Amniotic stem cell (primary cell): Measurements from ENCODE around the gene CNGA3.
"Not testable (repeated sequence)": the region's sequence is repeated elsewhere in the genome, so short reads cannot be mapped to it uniquely, and the experiment has no call there.

ENCODE experiments used
- DNase-seq: peaks from one replicate; lab custom pipeline; 2025; lab: John Stamatoyannopoulos, UW

The CNGA3 gene

DNA sequence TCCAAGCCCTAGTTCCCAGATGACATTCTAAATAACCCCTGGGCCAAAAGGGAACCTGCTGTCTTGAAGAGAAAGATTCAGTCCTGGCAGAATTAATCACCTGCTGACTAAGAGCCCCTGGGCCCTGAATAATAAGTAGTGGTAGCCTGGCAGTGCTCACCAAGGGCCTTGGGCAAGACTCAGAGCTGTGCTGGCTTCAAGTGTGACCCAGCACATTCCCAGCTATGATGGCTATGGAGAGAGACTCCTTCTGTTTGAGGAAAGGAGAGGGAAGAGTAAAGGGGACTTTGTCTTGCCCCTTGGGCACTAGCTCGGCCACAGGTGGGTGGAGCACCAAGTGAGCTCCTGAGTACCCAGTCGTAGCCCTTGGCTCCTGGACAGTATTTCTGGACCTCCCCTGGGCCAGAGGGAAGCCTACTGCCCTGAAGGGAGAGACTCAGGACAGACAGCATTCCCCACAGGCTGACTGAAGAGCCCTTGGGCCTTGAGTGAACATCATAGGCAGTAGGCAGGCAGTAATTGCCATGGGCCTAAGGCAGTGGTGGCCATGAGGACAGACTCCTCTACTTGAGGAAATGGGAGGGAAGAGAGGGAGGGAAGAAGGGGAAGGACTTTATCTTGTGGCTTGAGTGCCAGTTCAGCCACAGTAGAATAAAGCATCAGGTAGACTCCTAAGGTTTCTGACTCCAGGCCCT is 58.4 kb downstream of the CNGA3 start:
- DNase-seq = no peak

- no peak for DNase-seq
Measured at GRCh38 chr2:98405301-98405700, 59.0 kb downstream of the CNGA3 start.

DNA sequence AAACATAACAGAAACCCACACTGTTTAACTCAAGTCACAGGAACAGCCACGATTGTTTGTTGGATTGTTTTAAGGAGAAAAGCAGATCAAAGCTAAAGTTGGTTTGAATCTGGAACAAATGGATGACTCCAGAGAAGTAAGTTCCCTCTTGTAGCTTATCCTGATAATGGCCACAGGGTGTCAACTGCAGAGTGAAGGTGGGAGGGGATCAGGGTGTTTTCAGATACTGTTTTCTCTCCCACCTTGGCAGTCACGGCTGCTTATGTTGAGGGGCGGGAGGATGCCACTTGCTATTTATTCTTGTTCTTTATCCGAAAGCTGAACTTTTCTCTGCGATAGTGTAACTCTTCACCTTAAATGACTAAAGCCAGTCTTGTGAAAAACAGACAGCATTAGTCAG is 61.9 kb downstream of the CNGA3 start:
- DNase-seq = no peak

DNA sequence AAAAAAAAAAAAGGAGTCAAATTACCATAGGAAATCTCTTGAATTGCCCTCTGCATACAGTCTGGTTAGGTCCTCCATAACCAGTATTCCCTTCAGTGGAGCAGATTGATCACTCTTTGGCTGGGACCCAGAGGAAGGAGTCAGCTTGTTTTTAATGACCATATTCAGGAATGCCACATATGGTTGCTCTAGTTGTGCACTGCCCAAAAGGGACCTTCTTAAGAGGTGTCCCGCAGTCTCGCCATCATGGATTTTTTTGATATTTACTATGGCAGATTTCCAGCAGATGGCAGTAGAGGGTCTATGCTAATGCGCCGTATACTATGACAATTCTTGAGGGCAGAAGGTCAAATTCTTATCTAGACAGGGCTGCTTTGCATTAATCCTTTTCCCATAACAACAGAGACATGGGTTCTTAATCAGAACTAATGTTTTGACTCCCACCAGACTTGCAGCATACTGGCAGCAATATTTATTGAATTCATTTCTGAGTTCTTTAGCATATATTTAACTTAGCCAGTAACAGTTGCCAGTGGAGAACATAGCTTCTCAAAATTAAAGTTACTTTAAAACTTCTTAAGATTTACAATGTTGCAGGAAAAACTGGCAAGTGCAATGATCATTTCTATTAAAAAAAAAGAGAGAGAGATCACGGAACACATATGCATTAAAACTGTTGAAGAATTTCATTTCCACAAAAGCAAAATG is 66.6 kb downstream of the CNGA3 start:
- DNase-seq = peak; percentile 28

DNA sequence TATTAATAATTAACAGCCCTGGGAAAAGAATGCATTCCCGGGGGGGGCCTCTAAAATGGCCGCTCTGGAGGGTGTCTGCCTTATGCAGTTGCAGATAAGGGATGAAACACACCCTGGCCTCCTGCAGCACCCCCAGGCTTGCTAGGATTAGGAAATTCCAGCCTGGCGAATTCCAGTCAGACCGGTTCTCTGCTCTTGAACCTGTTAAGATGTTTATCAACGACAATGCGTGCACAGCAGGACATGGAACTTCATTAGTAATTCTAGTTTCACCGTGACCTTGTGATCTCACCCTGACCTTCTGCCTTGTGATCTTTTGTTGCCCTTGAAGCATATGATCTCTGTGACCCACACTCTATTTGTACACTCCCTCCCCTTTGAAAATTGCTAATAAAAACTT is 68.0 kb downstream of the CNGA3 start:
- DNase-seq = not testable (repeated sequence)

- not testable (repeated sequence) for DNase-seq
Measured at GRCh38 chr2:98415719-98416248, 69.5 kb downstream of the CNGA3 start.

DNA sequence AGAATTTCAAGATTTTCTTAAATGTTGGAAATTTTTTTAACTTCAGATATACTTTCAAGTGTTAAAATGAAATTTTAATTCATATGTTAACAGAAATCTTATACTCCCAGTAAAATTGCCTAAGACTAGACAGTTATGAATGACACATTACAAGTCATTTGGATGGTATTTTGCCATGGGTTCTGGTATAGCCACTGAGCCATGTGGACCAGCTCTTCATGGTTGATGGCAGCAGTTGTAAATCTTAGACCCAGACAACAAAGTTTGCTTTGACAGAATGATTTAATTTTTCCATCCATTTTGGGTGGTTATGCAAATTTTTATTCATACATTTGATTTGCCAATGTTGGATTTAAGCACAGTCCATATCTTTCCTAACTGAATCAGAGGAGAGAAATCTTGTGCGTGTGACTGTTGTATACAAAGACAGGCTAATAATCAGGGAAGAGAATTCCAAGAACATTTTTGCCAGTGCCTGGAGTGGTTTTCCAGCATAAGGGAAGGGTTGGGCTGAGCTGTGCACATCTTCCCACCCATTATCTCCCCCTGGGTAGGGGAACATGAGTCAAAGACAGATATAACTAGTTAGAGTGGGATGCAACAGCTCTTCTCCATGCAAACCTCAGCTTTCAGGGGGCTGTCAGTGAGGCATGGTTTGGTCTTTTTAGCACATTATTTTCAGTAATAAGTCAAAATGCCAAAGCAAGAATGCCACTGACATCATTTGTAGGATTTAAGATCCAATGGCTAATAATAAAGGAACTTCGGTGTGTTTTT is 70.3 kb downstream of the CNGA3 start:
- DNase-seq = no peak

DNA sequence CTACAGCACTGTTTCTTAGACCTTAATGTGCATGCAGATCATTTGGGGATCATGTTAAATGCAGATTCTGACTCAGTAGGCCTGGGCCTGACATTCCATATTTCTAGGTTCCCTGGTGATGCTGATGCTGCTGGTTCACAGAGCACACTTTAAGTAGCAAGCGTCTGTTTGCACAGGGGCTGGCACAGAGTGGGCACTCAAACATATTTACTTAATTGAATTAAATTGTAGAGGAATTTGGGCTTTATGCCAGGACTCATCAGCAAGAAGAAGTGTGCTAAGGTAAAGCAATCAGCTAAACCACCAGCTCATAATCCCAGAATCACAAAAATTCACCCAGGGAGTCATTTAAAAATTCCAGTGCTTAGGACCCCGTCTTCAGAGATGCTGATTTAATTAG is 73.3 kb downstream of the CNGA3 start:
- DNase-seq = no peak

DNA sequence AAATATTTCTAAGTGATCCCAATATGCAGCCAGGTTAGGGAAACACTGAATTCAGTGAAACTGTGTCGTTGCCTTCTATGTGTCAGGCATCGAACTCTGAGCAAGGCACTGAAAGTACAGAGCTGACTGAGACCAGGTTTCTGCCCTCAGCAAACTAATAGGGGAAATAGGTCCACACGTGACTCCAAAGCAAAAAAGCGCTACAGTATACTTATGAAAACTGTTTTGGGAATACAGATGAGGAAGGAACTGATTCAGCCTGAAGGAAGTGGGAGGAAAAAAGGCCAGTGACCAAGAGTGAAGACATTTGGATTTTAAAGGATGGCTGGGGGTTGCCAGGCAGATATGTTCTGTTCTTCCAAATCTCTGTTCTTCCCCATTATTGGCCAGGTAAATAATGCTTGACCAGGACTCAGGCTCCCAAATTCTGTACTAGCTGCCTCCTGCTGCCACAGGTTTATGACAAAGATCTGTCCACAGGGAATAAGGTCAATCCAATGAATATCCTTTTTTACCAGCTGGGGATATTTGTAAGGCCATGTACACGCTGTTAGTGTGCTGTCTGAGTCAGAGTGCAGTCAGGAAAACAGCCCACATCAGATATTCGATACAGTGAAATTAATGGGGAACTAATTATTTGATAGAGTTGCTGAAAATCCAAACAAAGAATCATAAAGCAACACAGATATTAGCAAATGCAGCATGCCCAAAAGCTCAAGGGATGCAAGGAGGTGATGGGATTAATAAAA is 73.9 kb downstream of the CNGA3 start:
- DNase-seq = no peak

GRCh38 chr2:98422449-98422848 is 76.2 kb downstream of the CNGA3 start:
- no peak for DNase-seq

DNA sequence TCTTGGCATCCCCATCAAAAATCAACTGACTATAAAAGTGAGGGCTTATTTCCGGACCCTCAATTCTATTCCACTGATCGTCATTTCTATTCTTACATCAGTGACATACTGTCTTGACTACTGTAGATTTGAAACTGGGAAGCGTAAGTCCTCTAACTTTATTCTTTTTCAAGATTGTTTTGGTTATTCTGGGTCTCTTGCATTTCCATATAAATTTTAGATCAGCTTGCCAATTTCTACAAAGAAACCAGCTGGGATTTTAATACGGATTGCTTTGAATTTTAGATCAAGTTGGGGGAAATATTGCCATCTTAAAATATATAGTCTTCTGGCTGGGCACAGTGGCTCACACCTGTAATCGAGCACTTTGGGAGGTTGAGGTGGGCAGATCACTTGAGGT is 80.5 kb downstream of the CNGA3 start:
- no peak for DNase-seq

DNA sequence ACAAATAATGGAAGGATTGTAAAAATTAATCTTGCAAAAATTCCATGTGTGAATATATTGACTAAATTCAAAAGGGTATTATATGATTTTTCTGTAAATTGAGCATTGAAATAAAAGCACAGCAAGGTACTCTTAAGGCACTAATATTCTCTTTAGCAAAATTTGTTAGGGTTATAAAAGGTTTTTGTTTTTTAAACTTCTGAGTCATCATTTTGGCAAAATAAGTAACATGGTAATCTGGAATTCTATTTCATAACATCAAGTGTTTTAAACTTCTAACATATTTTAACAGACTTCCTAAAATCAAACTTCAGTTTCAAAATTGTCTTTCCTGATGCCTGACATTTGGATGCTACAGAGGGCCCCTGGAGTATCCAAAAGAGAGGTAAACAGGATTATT is 85.9 kb downstream of the CNGA3 start:
- DNase-seq = no peak

DNA sequence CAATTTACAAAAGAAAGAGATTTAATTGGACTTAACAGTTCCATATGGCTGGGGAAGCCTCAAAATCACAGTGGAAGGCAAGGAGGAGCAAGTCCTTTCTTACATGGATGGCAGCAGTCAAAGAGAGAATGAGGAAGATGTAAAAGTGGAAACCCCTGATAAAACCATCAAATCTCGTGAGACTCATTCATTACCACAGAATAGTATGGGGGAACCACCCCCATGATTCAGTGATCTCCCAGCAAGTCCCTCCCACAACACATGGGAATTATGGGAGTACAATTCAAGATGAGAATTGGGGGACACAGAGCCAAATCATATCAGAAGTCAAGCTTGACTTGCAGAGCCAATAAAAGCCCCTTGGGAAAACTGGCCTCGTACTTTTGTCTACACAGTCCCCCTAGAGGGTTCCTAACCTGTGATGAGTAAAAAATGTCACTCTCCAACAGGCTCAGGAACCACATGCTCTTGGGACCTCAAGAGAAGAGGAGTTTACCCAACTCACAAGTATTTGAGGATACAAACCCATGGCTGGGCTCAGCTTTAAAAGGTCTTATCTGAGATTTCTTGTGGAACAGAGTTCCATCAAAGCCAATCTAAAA is 87.2 kb downstream of the CNGA3 start:
- no peak for DNase-seq

- DNase-seq = no peak
Measured at GRCh38 chr2:98434492-98434891, 88.2 kb downstream of the CNGA3 start.

- DNase-seq = not testable (repeated sequence)
Measured at GRCh38 chr2:98435670-98436069, 89.4 kb downstream of the CNGA3 start.

- DNase-seq = no peak
Measured at GRCh38 chr2:98436734-98437133, 90.5 kb downstream of the CNGA3 start.

DNA sequence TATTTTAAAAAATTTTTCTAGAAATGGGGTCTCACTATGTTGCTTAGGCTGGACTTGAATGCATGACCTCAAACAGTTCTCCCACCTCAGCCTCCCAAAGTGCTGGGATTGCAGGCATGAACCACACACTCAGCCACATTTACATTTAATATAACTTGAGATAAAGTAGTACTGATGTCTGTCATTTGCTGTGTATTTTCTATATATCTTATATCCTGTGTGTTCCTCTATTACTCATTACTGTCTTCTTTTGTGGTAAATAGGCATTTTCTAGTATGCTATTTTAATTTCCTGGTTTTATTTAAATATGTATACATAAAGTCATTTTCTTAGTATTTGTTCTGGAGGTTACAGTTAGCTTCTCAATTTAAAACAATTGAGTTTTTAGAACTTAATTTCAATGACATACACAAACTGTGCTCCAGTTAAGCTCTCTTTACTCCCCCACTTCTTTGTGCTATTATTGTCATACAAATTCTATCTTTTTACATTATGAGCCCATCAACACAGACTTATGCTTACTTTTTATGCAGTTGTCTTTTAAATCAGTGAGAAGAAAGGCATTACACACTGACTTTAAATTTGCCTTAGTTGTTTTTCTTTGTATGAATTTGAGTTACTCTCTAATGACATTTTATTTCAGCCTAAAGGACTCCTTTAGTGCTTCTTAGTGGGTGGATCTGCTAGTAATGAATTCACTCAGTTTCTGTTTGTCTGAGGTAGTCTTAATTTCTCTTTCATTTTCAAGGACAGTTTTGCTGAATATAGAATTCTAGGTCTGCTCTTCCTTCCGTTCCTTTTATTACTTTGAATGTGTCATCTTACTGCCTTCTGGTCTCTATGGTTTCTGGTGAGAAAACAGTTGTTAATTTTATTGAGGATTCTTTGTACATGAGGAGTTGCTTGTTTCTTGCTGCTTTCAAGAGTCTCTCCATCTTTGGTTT is 92.2 kb downstream of the CNGA3 start:
- DNase-seq = no peak

DNA sequence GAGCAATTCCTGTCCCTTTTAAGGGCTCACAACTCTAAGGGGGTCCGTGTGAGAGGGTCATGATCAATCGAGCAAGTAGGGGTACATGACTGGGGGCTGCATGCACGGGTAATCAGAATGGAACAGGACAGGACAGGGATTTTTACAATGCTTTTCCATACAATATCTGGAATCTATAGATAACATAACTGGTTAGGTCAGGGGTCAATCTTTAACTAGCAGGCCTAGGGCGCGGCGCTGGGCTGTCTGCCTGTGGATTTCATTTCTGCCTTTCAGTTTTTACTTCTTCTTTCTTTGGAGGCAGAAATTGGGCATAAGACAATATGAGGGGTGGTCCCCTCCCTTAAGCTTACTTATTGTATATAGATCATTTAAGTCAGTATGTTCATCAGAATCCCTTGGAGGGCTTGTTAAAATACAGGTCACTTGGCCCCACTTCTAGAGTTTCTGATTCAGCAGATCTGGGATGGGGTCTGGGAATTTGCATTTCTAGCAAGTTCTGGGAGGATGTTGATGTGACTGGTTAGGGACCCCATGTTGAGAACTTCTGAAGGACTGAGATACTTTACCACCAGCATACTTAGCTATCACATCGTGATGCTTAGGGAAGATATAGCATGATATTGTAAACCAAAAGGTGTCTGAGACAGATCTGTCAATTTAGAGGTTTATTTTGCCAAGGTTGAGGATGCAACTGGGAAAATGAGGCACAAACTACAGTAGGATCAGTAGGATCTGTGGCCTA is 95.6 kb downstream of the CNGA3 start:
- DNase-seq = no peak

- no peak for DNase-seq
Measured at GRCh38 chr2:98442488-98442887, 96.2 kb downstream of the CNGA3 start.
